Neural crest cell (in vitro differentiated cells): ENCODE data around the gene ZNF764. TPM values are rescaled to one million over a fixed set of nuclear protein-coding genes. Genes with fewer than 3 reads are reported as not detected.

ENCODE experiments used
- DNase-seq: peaks from one replicate; pipeline ENCODE4 v3.0.0; 2021; ENCODE audit warnings: low read depth, mixed read lengths, low spot score
- H3K27ac Mint-ChIP-seq: one replicate; pipeline ENCODE4 v1.8.0; 2021; ENCODE audit warnings: mild to moderate bottlenecking, mixed read lengths; ENCODE audit not compliant: unreplicated experiment
- H3K27me3 Mint-ChIP-seq: 2 replicates; pipeline ENCODE4 v1.8.0; 2021; ENCODE audit warnings: low read depth, mild to moderate bottlenecking, mixed read lengths
- H3K36me3 Mint-ChIP-seq: 2 replicates; pipeline ENCODE4 v1.8.0; 2021; ENCODE audit warnings: low read depth, mild to moderate bottlenecking, mixed read lengths
- H3K4me1 Mint-ChIP-seq: 2 replicates; pipeline ENCODE4 v1.8.0; 2021; ENCODE audit warnings: mixed read lengths
- H3K4me3 Mint-ChIP-seq: one replicate; pipeline ENCODE4 v1.8.0; 2021; ENCODE audit warnings: mild to moderate bottlenecking, mixed read lengths
- H3K9me3 Mint-ChIP-seq: 2 replicates; pipeline ENCODE4 v1.8.0; 2021; ENCODE audit warnings: mixed read lengths
- CTCF ChIP-seq: fragments of 200-600 bp; sonication (generic); conservative IDR thresholded peaks from 2 replicates; pipeline ENCODE4 v1.5.0; 2021; ENCODE audit warnings: antibody characterized with exemption, mild to moderate bottlenecking
- total RNA-seq: library from RNA; stranded (reverse); gene quantifications from 2 replicates; pipeline ENCODE4 v1.2.1, GENCODE V29; 2021

Gene ZNF764
- total RNA-seq, 1 donor from 2014 or later = 22.3 TPM

DNA sequence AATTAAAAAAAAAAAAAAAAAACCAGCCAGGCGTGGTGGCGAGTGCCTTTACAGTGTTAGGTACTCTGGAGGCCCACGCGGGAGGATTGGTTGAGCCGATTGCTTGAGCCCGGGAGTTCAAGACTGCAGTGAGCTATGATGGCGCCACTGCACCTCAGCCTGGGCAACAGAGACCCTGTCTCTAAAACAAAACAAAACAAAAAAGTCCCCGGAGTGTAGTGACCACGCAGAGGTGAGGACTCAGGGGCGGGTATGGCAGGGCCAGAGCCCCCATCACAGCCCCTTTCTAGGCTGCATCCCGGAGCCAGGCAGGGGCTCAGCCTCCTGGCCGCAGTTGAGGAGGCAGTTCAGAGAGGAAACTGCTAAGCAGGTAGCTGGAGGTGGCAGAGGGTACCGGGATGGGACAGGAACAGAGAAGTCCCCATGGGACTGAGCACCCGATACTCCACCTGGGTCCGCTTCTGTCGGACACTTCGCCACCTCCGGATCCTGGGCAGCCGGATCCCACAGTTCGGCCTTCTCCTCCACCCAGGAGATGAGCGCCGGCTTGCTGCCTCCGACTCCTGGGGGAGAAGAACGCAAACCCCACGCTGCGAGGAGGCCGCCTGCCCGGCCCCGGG is 24.3 kb downstream of the ZNF764 start:
- peaks cover 2% of the 10 kb centered on the region for H3K36me3 Mint-ChIP-seq
- no peak for TF ChIP-seq CTCF
- peaks cover 24% of the 10 kb centered on the region for H3K4me1 Mint-ChIP-seq
- H3K27me3 Mint-ChIP-seq = no peaks in the 10 kb centered on the region
- peak overlapping the region; percentile 62 for H3K27ac Mint-ChIP-seq
- no peak for DNase-seq
- no peaks in the 10 kb centered on the region for H3K9me3 Mint-ChIP-seq
- peak overlapping the region; percentile 84 for H3K4me3 Mint-ChIP-seq

DNA sequence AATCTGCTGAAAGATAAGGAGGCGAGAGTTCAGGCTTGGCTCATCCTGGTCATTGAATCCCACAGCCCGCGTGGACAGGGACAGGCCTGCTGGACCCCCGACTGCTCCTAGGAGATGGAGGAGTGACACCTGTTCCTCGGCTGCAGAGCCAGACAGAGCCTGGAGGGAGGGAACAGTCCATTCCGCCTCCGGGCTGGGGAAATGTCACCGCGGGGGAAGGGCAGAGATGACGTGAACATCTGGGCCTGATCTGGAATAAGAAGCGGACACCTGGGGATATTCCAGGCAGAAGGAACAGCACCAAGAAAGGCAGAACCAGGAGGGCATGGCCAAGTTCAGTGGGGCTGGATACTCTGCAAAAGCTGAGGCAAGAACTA is 25.0 kb downstream of the ZNF764 start:
- no peaks in the 10 kb centered on the region for H3K9me3 Mint-ChIP-seq
- DNase-seq = no peak
- H3K4me3 Mint-ChIP-seq = peak overlapping the region; percentile 87
- no peak for TF ChIP-seq CTCF
- H3K27ac Mint-ChIP-seq = no peak overlapping the region
- no peaks in the 10 kb centered on the region for H3K27me3 Mint-ChIP-seq
- H3K4me1 Mint-ChIP-seq = peaks cover 28% of the 10 kb centered on the region
- H3K36me3 Mint-ChIP-seq = peaks cover 2% of the 10 kb centered on the region

GRCh38 chr16:30532285-30533145 is 25.7 kb downstream of the ZNF764 start:
- H3K4me1 Mint-ChIP-seq = peaks cover 33% of the 10 kb centered on the region
- DNase-seq = no peak
- no peaks in the 10 kb centered on the region for H3K9me3 Mint-ChIP-seq
- no peak for TF ChIP-seq CTCF
- no peaks in the 10 kb centered on the region for H3K27me3 Mint-ChIP-seq
- H3K27ac Mint-ChIP-seq = no peak overlapping the region
- H3K4me3 Mint-ChIP-seq = peak overlapping the region; percentile 87
- peaks cover 2% of the 10 kb centered on the region for H3K36me3 Mint-ChIP-seq

DNA sequence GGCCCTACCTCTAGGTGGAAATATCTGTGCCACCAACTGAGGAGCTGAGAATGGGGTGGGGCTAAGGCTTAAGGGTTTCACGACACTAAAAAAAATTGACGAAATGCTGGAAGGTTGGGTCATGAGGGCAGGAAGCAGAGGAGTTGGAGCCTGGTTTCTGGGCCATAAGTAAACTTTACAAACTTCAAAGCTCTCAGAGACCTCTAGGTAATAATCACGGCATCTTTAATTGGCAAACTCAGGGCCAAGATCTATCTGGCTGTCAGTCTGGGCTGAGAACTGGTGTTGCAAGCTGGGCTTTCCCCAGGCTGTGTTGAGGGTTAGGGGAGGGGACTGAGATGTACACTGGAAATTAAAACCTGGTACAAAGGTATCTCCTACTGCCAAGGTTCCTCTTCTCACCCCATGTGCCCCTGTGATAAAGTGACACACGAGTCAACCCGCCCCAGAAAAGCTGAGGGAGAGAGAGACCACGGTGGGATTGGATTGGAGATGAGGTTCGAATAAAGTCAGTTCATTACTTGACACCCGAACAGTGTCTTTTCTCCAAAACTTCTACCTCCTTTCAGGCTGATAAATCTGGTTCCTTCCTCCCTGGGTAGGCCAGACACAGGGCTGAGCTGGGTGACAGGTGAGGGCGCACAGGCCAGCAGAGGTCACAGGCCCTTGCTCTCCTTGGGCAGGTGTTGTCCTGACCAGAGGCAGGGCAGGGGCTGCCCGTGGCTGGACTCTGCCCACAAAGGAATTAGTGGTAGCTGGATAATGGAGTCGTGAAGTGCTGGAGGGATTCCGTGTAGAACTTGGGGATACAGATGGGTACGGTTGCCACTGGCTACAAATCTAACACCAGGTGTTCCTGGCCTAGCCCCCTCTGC is 27.8 kb downstream of the ZNF764 start:
- H3K4me1 Mint-ChIP-seq = peaks cover 29% of the 10 kb centered on the region
- no peaks in the 10 kb centered on the region for H3K27me3 Mint-ChIP-seq
- H3K4me3 Mint-ChIP-seq = peak overlapping the region; percentile 56
- no peak for DNase-seq
- TF ChIP-seq CTCF = no peak
- H3K36me3 Mint-ChIP-seq = no peaks in the 10 kb centered on the region
- no peaks in the 10 kb centered on the region for H3K9me3 Mint-ChIP-seq
- no peak overlapping the region for H3K27ac Mint-ChIP-seq

- H3K27ac Mint-ChIP-seq = peak overlapping the region; percentile 75
- DNase-seq = no peak
- H3K36me3 Mint-ChIP-seq = no peaks in the 10 kb centered on the region
- H3K9me3 Mint-ChIP-seq = no peaks in the 10 kb centered on the region
- H3K4me3 Mint-ChIP-seq = peak overlapping the region; percentile 76
- peaks cover 23% of the 10 kb centered on the region for H3K4me1 Mint-ChIP-seq
- TF ChIP-seq CTCF = no peak
- no peaks in the 10 kb centered on the region for H3K27me3 Mint-ChIP-seq
These were observed 29.2 kb downstream of the ZNF764 start for GRCh38 chr16:30528799-30529457.
